NCI-H128 (cell line): ENCODE data around the gene NTHL1.

Experiments used
- DNase-seq: peaks from one replicate; lab custom pipeline; 2025; ENCODE audit not compliant: unreplicated experiment; lab: John Stamatoyannopoulos, UW

The NTHL1 gene

GRCh38 chr16:2031081-2031577 is 16.5 kb downstream of the NTHL1 start:
- no peak for DNase-seq

GRCh38 chr16:2030036-2030435 is 17.6 kb downstream of the NTHL1 start:
- no peak for DNase-seq

GRCh38 chr16:2029350-2029749 is 18.3 kb downstream of the NTHL1 start:
- no peak for DNase-seq

- DNase-seq = no peak
Measured at GRCh38 chr16:2028620-2029220, 18.9 kb downstream of the NTHL1 start.

GRCh38 chr16:2028146-2028545 is 19.5 kb downstream of the NTHL1 start:
- DNase-seq = no peak

GRCh38 chr16:2027024-2028010 is 20.3 kb downstream of the NTHL1 start:
- DNase-seq = no peak

- DNase-seq = no peak
Measured at GRCh38 chr16:2026461-2027023, 21.1 kb downstream of the NTHL1 start, which contains the start of gene NHERF2. Gene NHERF2, plus strand, starts transcription at chr16:2026902. Its CDS starts 104 bp downstream, at chr16:2027006.

- DNase-seq = no peak
Measured at GRCh38 chr16:2025878-2026460, 21.7 kb downstream of the NTHL1 start.

GRCh38 chr16:2025251-2025650 is 22.4 kb downstream of the NTHL1 start:
- no peak for DNase-seq

- DNase-seq = no peak
Measured at GRCh38 chr16:2024032-2024420, 23.6 kb downstream of the NTHL1 start.

GRCh38 chr16:2023092-2024031 is 24.3 kb downstream of the NTHL1 start:
- DNase-seq = peak; percentile 33

GRCh38 chr16:2022723-2023091 is 24.9 kb downstream of the NTHL1 start:
- DNase-seq = no peak

GRCh38 chr16:2019921-2020831 is 27.5 kb downstream of the NTHL1 start:
- no peak for DNase-seq

- DNase-seq = no peak
Measured at GRCh38 chr16:2019518-2019920, 28.1 kb downstream of the NTHL1 start, which contains the start of gene NPW. Gene NPW, plus strand, starts transcription at chr16:2019785.

- DNase-seq = no peak
Measured at GRCh38 chr16:2016407-2016922, 31.2 kb downstream of the NTHL1 start.

- no peak for DNase-seq
Measured at GRCh38 chr16:2015947-2016208, 31.8 kb downstream of the NTHL1 start.

- DNase-seq = no peak
Measured at GRCh38 chr16:2015117-2015946, 32.3 kb downstream of the NTHL1 start.

- no peak for DNase-seq
Measured at GRCh38 chr16:2013527-2013926, 34.1 kb downstream of the NTHL1 start.
